CD4-positive, alpha-beta T cell treated with Interleukin-17A for 4 hours (primary cell): ENCODE data around the gene BEND4.
"Not testable (repeated sequence)": the region's sequence is repeated elsewhere in the genome, so short reads cannot be mapped to it uniquely, and the experiment has no call there.

ENCODE experiments used
- DNase-seq: peaks from one replicate; pipeline ENCODE4 v3.0.0-alpha.2; 2020; ENCODE audit warnings: mixed read lengths

Gene BEND4

GRCh38 chr4:42152507-42153504 is at the start of gene BEND4:
TSS of gene BEND4 (minus strand) at chr4:42152655. CDS start at chr4:42152143, 512 bp downstream.
- peak; percentile 31 for DNase-seq

- no peak for DNase-seq
Observed at GRCh38 chr4:42197341-42197740, 44.9 kb upstream of the BEND4 start.

- DNase-seq: no peak
Observed at GRCh38 chr4:42172921-42173320, 20.5 kb upstream of the BEND4 start.

- DNase-seq: no peak
Observed at GRCh38 chr4:42172128-42172790, 19.8 kb upstream of the BEND4 start.

GRCh38 chr4:42167709-42168108 is 15.3 kb upstream of the BEND4 start:
- DNase-seq: no peak

GRCh38 chr4:42166186-42166585 is 13.7 kb upstream of the BEND4 start:
- not testable (repeated sequence) for DNase-seq

GRCh38 chr4:42159271-42160001 is 7.0 kb upstream of the BEND4 start:
- DNase-seq: no peak

GRCh38 chr4:42151568-42152506 is 618 bp downstream of the BEND4 start:
- peak; percentile 44 for DNase-seq

- peak; percentile 4 for DNase-seq
Observed at GRCh38 chr4:42150653-42151567, 1.5 kb downstream of the BEND4 start.

- no peak for DNase-seq
Observed at GRCh38 chr4:42149004-42149403, 3.5 kb downstream of the BEND4 start.

GRCh38 chr4:42148425-42148824 is 4.0 kb downstream of the BEND4 start:
- no peak for DNase-seq

GRCh38 chr4:42144028-42144427 is 8.4 kb downstream of the BEND4 start:
- DNase-seq: no peak

GRCh38 chr4:42142591-42142990 is 9.9 kb downstream of the BEND4 start:
- DNase-seq: no peak

- no peak for DNase-seq
Observed at GRCh38 chr4:42136371-42136770, 16.1 kb downstream of the BEND4 start.

GRCh38 chr4:42133006-42133405 is 19.4 kb downstream of the BEND4 start:
- DNase-seq: no peak

GRCh38 chr4:42132099-42132498 is 20.4 kb downstream of the BEND4 start:
- DNase-seq: no peak

- DNase-seq: no peak
Observed at GRCh38 chr4:42123071-42123644, 29.3 kb downstream of the BEND4 start.

GRCh38 chr4:42122237-42122636 is 30.2 kb downstream of the BEND4 start:
- no peak for DNase-seq

- no peak for DNase-seq
Observed at GRCh38 chr4:42119886-42120285, 32.6 kb downstream of the BEND4 start.

- DNase-seq: no peak
Observed at GRCh38 chr4:42112846-42113245, 39.6 kb downstream of the BEND4 start.

GRCh38 chr4:42104521-42104920 is 47.9 kb downstream of the BEND4 start:
- DNase-seq: no peak
